C4-2B (cell line): ENCODE results near the gene GCNT2.
"Not testable (repeated sequence)": the region's sequence is repeated elsewhere in the genome, so short reads cannot be mapped to it uniquely, and the experiment has no call there.

Source experiments
- H3K27ac ChIP-seq: fragments of 450-650 bp; 2 replicates; pipeline ENCODE4 v1.5.1; 2017
- CTCF ChIP-seq: fragments of 450-650 bp; conservative IDR thresholded peaks from 2 replicates; pipeline ENCODE4 v1.5.1; 2017; ENCODE audit warnings: mild to moderate bottlenecking
- ZFX ChIP-seq: fragments of 450-650 bp; IDR thresholded peaks from 2 replicates; pipeline ENCODE4 v1.6.1; 2017

Gene GCNT2

GRCh38 chr6:10641528-10641927 is 120.4 kb downstream of the GCNT2 start:
- H3K27ac ChIP-seq, result no peak overlapping the region
- TF ChIP-seq CTCF, result no peak
- no peak for TF ChIP-seq ZFX

- no peak for TF ChIP-seq CTCF
- TF ChIP-seq ZFX, result no peak
- H3K27ac ChIP-seq, result no peak overlapping the region
These were observed 122.1 kb downstream of the GCNT2 start for GRCh38 chr6:10643201-10643651.

- TF ChIP-seq CTCF (no peak), ZFX (no peak)
- H3K27ac ChIP-seq, result no peak overlapping the region
These were observed 123.1 kb downstream of the GCNT2 start for GRCh38 chr6:10644225-10644624.

GRCh38 chr6:10655508-10656055 is 134.4 kb downstream of the GCNT2 start:
- H3K27ac ChIP-seq, result no peak overlapping the region
- TF ChIP-seq ZFX (no peak), CTCF (no peak)

GRCh38 chr6:10658910-10659698 is 138.0 kb downstream of the GCNT2 start:
- TF ChIP-seq CTCF (no peak), ZFX (no peak)
- peak overlapping the region; percentile 12; the same call in 1 of the 2 replicates for H3K27ac ChIP-seq

- H3K27ac ChIP-seq, result no peak overlapping the region; the same call in 1 of the 2 replicates
- TF ChIP-seq ZFX (no peak), CTCF (no peak)
These were observed 138.7 kb downstream of the GCNT2 start for GRCh38 chr6:10659699-10660348.

GRCh38 chr6:10660431-10661191 is 139.5 kb downstream of the GCNT2 start:
- H3K27ac ChIP-seq, result not testable (repeated sequence)
